GM18858 (cell line): ENCODE data around the gene TFRC.
"Not testable (repeated sequence)": the region's sequence is repeated elsewhere in the genome, so short reads cannot be mapped to it uniquely, and the experiment has no call there.

Experiments
- ATAC-seq: cut with Tn5 transposase; IDR thresholded peaks from one replicate; pipeline ENCODE4 v1.9.1; 2021; ENCODE audit not compliant: unreplicated experiment

TFRC gene

DNA sequence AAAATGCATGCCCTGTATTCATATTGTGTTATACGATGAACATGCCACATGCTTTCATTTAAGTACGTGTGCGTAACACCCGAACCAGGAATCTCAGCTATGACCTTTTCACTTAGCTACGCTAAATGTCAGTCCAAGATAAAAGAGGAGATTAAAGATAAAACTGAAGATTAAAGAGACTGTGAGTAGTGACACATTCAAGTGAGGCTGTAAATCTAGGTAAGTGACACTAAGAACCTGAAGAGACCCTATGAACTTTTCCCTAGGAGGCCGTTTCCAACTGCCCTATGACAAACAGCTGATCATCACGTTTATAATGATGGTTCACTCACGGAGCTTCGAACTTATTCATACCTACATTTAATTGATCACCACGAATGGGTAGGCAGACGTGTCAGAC, 32.2 kb downstream of the TFRC start:
- no peak for ATAC-seq

DNA sequence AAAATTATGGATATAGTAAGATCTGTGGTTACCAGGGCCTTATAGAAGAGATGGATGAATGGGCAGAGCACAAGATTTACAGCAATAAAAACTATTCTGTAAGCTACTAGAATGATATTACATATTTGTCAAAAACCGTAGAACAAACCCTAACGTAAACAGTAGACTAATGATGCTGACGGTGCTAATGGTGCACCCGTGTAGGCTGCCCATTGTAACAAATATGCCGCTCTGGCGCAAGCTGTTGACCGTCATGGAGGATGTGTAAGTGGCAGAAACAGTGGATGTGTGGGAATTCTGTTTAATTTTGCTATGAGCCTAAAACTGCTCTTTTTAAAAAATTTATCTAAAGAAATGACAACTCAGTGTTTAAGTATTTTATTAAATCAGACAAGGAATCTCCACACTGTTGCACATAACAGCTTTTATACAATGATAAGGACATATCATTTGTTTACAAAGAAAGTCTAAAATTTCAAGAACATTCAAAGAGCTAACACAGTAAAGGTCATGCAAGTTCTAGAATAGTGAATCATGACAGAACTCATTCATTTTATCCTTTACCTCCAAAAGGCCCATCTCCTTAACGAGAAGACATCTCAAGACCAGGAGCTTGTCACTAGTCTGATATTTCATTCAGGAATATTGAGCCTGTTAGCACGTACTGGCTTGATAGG, 32.8 kb downstream of the TFRC start:
- ATAC-seq: no peak

DNA sequence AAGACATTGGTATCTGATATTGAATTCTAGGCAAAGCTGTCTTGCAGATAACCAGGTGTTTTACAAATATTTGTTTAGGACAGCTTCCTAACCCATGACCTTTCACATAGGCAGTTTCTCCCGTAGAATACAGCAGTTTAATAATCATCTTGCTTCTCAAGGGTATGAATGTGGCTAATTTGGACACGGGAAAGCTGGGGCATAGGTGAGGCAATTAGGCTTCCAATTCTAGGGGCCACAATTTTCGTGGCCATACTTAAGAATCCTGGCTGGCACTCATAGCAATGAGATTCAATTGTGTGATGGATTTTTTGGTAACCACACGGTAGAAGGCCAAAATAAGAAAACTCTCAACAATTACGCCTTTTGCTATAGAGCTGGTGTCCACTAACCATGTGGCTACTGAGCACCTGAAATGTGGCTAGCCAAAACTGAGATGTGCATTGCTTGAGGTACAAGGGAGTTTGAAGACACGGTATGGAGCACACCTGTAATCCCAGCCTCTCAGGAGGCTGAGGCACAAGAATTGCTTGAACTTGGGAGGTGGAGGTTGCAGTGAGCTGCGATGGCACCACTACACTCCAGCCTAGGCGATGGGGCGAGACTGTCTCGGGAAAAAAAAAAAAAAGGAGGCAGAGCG, 34.4 kb downstream of the TFRC start:
- no peak for ATAC-seq

DNA sequence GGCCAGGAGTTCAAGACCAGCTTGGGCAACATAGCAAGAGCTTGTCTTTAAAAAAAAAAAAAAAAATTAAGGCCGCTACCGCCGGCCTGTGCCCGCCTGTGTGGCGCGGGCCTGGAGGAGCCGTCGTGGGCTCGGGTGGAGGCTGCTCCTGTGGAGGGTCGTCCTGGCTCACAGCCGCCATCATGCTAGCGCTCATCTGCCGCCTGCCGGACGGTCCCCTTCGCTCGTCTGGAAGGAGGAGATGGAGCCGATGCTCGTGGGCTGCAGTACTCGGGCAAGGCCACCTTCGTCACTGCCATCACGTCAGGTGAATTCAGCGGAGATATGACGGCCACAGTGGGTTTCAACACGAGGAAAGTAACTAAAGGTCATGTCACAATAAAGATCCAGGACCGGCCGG, 37.4 kb downstream of the TFRC start:
- ATAC-seq: no peak

DNA sequence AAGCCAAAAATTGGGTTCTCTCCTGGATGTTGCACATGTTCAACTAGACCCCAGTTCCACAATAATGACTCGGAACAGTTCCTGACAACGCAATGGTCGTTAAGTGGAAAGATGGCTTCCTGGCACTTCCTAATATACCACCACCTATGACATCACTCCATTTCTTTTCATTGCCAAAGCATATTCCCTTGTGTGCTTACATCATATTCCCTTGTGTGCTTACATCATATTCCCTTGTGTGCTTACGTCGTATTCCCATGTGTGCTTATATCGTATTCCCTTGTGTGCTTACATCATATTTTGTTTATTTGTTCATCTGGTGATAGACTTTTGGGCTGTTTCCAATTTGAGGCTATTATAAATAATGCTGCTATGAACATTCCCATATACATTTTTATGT, 39.2 kb downstream of the TFRC start:
- no peak for ATAC-seq

DNA sequence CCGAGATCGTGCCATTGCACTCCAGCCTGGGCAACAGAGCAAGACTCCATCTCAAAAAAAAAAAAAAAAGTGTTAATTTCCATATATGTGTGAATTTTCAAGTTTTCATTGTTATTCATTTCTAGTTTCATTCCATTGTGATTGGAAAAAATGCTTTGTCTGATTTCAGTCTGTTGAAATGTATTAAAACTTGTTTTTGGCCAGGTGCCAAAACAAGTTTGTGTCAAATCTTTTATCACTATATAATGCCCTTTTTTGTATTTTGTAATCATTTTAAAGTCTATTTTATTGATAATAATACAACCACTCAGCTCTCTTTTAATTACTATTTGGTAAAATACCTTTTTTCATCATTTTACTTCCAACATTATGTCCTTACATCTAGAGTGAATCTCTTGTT, 42.5 kb downstream of the TFRC start:
- no peak for ATAC-seq

DNA sequence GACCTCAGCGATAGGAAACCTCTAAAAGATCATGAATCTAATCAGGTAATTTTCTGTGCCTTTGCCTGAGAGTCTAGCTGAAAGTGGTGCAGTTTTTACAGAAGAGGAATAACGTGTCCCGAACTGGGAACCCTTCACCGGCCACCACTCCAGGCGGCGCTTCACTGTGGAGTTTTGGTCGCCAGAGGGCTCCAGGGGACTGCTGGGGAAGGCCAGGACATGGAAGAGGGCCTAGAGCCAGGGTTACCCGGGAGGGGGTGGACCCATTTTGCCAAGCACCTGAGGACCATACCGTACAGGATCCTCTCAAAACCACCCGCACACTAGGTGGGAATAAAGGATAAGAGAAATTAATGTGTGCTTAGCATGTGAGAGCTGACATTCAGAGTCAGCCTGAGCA, 55.8 kb downstream of the TFRC start:
- ATAC-seq: not testable (repeated sequence)

DNA sequence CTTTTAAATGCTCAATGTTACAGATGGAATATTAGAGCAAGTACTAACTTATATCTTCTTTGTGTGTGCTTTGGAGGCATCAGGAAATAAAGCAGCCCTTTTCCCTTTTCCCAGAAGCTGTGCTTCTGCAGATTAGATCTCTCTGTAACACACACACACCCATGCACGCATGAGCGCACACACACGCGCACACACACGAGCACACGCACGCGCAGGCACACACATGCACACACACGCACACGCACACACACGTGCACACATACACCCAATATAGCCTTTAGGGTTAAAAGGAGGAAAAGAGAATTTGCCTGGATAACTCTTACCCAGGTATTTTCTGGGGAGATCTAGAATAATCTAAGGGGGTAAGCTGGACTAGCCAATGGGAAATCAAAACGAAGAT, 56.9 kb downstream of the TFRC start:
- ATAC-seq: no peak

DNA sequence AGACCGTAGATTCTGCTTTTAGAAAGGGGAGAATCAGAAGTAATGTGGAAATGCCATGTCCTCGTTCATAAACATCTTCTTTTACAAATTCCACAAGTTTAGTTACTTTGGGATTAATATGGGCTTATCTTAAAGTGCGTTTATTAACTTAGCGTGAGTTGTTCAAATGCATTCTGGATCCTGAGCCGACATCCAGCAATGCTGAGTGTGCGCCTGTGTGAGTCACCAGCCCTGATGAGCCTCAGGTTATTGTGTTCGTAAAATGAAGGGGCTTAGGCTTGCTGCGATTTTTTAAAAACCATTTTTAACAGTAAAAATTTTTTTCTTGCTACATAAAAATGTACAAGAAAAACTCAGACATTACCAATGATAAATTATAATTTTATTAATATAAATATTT, 57.9 kb downstream of the TFRC start:
- ATAC-seq: no peak

DNA sequence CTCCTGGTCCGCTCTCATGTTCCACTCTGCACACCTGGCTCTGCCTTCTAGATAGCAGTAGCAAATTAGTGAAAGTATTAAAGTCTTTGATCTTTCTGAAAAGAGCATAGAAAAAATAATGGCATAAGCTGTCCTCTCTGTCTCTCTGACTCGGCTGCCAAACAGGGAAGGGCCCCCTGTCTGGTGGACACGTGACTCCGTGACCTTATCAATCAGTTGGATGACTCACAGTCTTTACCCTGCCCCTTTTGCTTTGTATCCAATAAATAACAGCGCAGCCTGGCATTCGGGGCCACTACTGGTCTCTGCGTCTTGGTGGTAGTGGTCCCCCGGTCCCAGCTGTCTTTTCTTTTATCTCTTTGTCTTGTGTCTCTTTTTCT, 59.4 kb downstream of the TFRC start:
- not testable (repeated sequence) for ATAC-seq

DNA sequence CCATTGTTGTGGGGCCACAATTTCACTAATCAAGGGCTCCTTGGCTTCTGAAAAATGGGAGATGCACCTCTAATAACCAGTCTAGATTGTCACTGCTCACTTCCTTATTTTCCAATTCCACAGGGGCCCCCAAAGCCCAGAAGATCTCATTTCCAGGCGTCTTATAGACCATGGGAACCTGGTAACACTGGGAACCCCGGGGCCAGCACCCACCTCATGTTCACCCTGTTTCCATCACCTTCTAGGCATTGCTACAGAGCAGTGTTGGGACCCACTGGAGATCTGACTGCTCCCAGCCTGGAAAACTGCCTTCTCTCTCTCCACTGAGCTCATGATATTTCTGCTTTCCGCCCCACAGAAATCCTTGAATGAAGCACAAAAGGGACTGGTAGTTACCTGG, 61.5 kb downstream of the TFRC start:
- ATAC-seq: no peak

DNA sequence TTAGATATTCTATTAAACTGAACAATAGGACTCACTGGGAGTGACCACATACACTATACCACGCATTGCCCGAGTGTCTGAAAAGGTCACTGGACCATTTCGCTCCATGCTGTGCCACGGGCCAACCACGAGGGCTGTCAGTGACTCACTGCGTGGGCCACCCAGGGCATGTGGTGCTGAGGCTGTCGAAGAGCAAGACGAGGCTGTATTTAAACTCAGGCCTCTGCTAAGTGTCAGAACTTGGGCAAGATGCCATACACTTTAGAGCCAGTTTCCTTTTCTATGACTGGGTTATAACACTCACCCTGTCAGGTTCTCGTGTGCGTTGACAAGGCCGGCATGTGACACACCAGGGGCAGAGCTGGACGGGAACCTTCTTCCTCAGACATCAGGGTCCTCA, 62.3 kb downstream of the TFRC start:
- not testable (repeated sequence) for ATAC-seq

DNA sequence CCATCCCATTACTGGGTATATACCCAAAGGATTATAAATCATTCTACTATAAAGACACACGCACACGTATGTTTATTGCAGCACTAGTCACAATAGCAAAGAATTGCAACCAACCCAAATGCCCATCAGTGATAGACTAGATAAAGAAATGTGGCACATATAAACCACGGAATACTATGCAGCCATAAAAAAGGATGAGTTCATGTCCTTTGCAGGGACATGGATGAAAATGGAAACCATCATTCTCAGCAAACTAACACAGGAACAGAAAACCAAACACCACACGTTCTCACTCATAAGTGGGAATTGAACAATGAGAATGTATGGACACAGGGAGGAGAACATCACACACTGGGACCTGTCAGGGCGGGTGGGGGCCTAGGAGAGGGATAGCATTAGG, 63.7 kb downstream of the TFRC start:
- not testable (repeated sequence) for ATAC-seq

DNA sequence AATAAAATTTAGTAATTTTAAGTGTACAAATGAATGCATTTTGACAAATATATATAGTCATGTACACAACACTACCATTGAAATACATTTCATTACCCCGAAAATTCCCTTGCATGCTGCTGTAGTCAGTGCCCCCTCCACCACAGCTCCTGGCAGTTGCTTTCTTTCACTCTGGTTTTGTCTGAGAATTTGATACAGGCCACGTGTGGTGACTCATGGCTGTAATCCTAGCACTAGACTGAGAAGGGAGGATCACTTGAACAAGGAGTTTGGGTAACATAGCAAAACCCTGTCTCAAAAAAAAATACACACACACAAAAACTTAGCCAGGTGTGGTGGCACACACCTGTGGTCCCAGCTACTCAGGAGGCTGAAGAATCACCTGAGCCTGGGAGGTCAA, 65.4 kb downstream of the TFRC start:
- no peak for ATAC-seq

DNA sequence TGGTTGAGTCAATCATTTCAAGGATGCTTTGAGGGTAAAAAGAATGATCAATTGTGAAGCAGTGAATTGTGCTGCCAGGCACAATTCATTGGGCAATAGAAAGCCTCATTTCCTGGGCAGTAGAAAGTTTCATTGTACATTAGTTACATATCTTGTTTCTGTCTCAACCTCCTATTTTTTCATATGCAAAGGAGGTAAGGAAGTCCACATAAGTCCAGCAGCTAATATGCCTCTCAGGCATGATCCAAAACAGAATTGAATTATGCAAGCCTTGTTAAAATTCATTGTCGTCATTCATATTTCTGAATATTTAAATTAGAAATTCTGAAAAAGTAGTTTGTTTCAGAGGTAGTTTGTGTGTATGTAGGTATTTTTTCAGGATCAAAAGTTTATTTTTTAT, 65.8 kb downstream of the TFRC start:
- ATAC-seq: no peak

DNA sequence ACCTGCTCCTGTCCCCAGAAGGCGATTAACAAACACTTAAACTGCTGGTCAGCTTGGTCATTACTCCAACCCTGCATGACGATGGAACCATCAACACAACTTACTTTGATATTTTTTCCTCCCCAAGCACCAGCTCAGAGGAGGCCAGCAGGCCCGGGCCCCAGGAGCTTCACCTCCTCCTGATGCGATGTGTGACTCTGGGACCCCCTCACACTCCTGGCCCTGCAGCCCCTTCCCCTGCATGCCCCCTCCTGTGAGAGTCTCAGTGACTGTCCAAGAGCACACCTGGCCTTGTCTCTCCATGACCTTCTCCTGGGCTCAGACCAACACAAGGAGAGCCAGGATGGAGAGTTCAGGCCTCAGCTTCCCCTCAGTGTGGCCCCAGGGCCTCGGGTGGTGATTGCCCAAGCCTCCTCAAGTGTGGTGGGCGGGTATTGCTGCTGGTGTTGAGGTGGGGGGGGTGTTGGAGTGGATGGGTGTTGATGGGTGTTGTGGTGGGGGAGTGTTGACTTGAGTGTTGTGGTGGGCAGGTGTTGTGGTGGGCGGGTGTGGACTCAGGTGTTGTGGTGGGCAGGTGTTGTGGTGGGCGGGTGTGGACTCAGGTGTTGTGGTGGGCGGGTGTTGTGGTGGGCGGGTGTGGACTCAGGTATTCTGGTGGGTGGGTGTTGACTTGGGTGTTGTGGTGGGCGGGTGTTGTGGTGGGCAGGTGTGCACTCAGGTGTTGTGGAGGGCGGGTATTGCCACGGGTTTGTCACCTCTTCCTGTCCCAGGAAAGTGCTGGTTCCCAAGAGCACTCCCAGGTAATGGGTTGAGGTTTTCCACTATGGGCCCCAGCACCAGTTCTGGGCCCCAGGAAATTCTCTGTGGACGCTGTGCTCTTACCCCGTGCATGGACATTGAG, 68.1 kb downstream of the TFRC start:
- no peak for ATAC-seq

DNA sequence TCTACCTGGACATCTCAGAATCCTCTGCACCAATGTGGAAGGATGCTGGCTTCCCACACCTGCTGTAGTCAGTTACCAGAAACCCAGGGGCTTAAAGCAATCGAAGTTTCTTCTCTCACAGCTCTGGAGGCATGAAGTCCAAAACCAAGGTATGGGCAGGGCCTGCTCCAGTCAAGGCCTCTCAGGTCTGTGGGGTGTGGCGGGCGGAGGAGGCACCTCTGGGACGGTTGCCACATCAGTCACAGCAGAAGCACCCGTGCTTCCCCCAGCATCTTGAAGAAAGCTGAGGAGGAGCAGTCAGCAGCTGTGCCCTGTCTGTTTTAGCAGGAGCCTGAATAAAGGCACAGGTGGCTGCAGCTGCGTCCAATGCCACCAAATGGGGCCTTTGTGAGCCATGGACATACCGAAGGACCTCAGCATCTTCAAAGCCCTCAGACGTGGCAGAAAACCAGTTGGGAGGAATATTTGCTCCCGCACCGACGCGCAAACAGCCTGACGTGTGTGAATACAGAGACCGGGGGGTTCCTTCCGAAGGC, 68.9 kb downstream of the TFRC start:
- no peak for ATAC-seq

DNA sequence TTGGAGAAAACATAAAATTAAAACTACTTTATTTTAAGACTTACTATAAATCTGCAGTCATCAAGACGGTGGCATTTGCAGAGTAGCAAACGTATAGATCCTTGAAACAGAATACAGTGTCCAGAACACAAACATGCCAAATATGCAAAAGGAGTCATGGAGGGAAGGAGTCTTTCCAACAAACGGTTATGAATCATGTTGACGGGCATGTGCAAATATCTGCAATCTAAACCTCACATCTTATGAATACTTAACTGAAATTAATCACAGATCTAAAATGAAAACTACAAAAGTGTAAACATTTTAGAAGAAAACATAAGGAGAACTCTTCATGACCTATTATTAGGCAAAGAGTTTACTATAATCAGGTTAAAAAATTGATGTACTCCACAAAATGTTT, 69.4 kb downstream of the TFRC start:
- ATAC-seq: no peak

DNA sequence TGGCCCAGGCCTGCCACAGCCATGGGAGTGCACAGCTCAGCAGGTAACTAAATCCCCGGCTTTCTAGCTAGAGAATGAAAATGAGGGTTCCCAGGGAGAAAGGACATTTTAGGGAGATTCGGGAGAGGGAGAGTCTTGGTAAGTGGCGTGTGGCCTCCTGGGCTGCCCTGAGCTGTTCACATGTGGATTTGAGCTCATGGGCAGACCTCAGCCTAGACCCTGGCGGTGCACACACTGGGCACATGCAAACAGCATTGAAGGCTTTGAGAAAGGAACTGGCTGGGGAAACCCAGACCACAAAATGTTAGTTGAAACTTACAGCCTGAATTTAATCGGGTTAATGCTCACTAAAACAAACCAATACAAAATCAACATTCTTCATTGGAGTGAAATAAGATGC, 72.4 kb downstream of the TFRC start:
- no peak for ATAC-seq

DNA sequence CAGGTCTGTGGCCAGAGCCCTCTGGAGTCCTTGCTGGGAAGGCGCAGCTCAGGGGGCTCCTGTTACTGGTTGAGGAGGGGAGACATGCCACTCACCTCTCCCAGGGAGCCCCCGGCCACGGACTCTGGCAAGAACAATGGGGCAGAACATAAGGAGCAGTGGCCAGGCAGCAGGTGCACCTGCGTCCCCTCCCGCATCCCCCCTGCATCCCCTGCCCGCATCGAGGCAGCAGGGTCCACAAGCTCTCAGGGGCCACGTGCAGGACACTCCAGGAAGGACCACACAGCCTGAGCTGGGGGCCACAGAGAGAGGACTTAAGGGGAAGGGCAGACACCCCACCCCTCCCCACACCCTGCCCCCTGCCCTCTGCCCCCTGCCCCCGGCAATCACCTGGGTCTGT, 73.0 kb downstream of the TFRC start:
- no peak for ATAC-seq

DNA sequence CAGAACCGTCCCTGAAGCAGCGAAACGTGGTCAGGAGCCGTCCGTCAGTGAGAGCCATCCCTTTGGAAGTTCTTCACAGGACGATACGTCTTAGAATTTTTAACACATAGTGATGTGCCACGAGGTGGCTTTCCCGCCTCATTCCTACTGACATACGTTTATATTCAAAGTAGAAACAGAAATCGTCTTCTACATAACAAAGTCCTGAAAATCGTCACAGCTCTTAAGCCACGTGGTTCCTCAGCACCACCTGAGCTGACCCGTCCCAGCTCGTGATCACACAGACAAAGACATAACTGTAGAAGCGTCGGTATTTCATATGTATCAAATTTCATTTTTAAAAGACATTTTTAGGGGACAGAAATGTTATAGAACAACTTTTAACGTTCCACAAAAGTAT, 73.5 kb downstream of the TFRC start:
- ATAC-seq: no peak
